Thymus (tissue), 11 donors: ENCODE data around the gene RPL19. TPM values are rescaled to one million over a fixed set of nuclear protein-coding genes. Genes with fewer than 3 reads are reported as not detected.
"Not testable (repeated sequence)": the region's sequence is repeated elsewhere in the genome, so short reads cannot be mapped to it uniquely, and the experiment has no call there.

Source experiments
- DNase-seq, 9 donors: peaks; one replicate each; pipeline ENCODE4 v3.0.0-alpha.2; 2013; ENCODE audit warnings: low spot score in 9 of 9, low read depth in 6 of 9, missing footprints in 1 of 9
- H3K27ac ChIP-seq, 2 donors: one replicate each; pipeline ENCODE4 v1.5.1; 2013; ENCODE audit warnings: control low read depth in 1 of 2, low read depth in 1 of 2, low read length in 1 of 2, mild to moderate bottlenecking in 1 of 2, moderate library complexity in 1 of 2
- H3K27me3 ChIP-seq, 2 donors: one replicate each; pipeline ENCODE4 v1.5.1; 2013; ENCODE audit warnings: low read length in 1 of 2; ENCODE audit not compliant: control insufficient read depth in 2 of 2, insufficient read depth in 1 of 2
- H3K36me3 ChIP-seq, 2 donors: one replicate each; pipeline ENCODE4 v1.5.1; 2013; ENCODE audit warnings: low read length in 1 of 2, mild to moderate bottlenecking in 1 of 2, moderate library complexity in 1 of 2; ENCODE audit not compliant: control insufficient read depth in 2 of 2, insufficient read depth in 2 of 2
- H3K4me1 ChIP-seq, 2 donors: one replicate each; pipeline ENCODE4 v1.5.1; 2013; ENCODE audit warnings: low read length in 2 of 2; ENCODE audit not compliant: control insufficient read depth in 2 of 2, insufficient read depth in 2 of 2
- H3K4me3 ChIP-seq, 2 donors: one replicate each; pipeline ENCODE4 v1.5.1; 2013; ENCODE audit warnings: low read length in 2 of 2, control low read depth in 1 of 2, mild to moderate bottlenecking in 1 of 2
- H3K9me3 ChIP-seq, 2 donors: one replicate each; pipeline ENCODE4 v1.5.1; 2013; ENCODE audit warnings: low read length in 1 of 2, mild to moderate bottlenecking in 1 of 2; ENCODE audit not compliant: control insufficient read depth in 2 of 2, insufficient read depth in 1 of 2
- WGBS: extraction: QIAGEN DNeasy Blood & Tissue Kit; methylation state at CpG from one replicate; pipeline ENCODE4 v1.1.7; 2013; 5-methylcytosine and 5-hydroxymethylcytosine counted together
- polyA plus RNA-seq: library from polyadenylated mRNA; stranded (reverse); fragments of 200-250 nt; gene quantifications from one replicate; pipeline ENCODE4 v1.2.3, GENCODE V29; 2013
- total RNA-seq: library from RNA; stranded (reverse); fragments of 120-200 nt; gene quantifications from one replicate; pipeline ENCODE4 v1.2.4, GENCODE V29; 2013
- donor health status: healthy.

RPL19 gene
- total and polyA plus RNA-seq, 2 donors, result 3,707 to 3,788 TPM

DNA sequence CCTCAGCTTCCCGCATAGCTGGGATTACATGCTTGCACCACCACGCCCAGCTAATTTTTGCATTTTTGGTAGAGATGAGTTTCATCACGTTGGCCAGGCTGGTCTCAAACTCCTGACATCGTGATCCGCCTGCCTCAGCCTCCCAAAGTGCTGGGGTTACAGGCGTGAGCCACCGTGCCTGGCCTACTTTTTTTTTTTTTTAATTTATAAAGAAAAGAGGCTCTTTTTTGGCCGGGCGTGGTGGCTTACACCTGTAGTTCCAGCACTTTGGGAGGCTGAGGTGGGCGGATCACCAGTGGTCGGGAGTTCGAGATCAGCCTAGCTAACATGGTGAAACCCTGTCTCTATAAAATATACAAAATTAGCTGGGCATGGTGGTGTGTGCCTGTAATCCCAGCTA is 50.0 kb downstream of the RPL19 start:
- not testable (repeated sequence) for H3K9me3 ChIP-seq, DNase-seq, H3K27ac ChIP-seq, H3K27me3 ChIP-seq, H3K4me3 ChIP-seq, H3K4me1 ChIP-seq
- 99% methylated on average over 12 of the region's 12 CpGs for WGBS
- H3K36me3 ChIP-seq, result peaks cover 22 to 24% of the 10 kb centered on the region in 2 donors

DNA sequence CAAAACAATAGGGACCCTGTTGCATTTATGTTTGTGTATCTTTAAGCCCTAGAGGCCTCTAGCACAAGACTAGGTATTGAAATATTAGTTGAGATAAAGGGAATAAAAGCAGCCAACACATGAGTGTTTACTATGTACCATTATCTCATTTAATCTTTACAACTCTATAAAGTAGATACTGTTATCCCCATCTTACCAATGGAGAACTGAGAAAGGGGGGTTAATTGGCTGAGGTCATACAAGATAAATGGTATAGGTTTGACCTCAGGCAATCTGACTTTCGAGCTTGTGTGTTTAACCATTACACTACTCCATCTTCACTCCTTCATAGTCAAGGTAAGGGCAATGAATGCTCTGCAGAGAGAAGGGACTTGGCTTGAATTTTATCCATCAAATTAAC is 51.9 kb downstream of the RPL19 start:
- H3K27me3 ChIP-seq, result no peaks in the 10 kb centered on the region
- H3K9me3 ChIP-seq, result no peaks in the 10 kb centered on the region
- WGBS, result 98% methylated on average over 1 of the region's 1 CpG
- H3K27ac ChIP-seq, result no peak overlapping the region
- H3K4me3 ChIP-seq, result no peak overlapping the region
- DNase-seq, result no peak
- H3K4me1 ChIP-seq, result no peaks in the 10 kb centered on the region
- H3K36me3 ChIP-seq, result peaks cover 22 to 30% of the 10 kb centered on the region in 2 donors

DNA sequence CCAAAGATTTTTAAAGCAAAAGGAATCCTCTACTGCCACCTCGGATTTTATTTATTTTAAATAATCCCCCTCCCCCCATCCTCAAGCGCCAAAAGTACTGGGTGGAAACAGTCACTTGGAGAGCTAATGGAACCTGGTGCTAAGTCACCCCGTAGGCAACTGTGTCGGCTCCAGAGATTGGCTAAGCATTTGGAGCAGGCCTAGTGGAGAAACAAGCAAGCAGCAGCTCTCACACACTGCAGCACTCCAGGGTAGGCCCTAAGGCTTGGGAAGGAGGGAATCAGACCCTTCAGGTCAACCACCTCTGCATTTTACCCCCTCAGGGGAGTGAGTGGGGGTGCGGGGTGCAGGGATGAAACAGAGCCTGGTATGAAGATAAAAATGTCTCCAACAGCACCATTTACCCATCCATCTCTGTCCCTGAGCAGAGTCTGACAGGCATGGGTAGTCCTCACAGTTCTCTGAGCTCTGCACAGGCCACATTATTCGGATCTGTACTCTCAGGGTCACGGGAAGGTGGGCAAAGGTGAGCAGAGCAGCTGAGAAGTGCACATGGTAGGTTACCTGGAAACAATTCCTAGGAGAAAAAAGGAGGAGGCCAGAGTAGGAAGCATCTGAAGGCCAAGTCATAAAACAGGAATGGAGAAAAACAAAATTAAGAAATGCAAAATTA is 52.8 kb downstream of the RPL19 start:
- Histone ChIP-seq H3K9me3 (no peaks in the 10 kb centered on the region), H3K27ac (no peak overlapping the region), H3K4me3 (no peak overlapping the region), H3K36me3 (peaks cover 26 to 37% of the 10 kb centered on the region in 2 donors), H3K27me3 (no peaks in the 10 kb centered on the region), H3K4me1 (no peaks in the 10 kb centered on the region)
- no peak for DNase-seq
- WGBS, result 98% methylated on average over 7 of the region's 7 CpGs

Other genes starting within 250 kb of the RPL19 start
- not detected for gene FBXO47, start 232.9 kb upstream of the RPL19 start, total RNA-seq
- gene FBXO47, start 232.9 kb upstream of the RPL19 start, polyA plus RNA-seq, result not detected
- 19.7 TPM for gene PLXDC1, start 48.6 kb upstream of the RPL19 start, total RNA-seq
- 66.4 TPM for gene PLXDC1, start 48.6 kb upstream of the RPL19 start, polyA plus RNA-seq
- 3.7 TPM for gene ARL5C, start 34.1 kb upstream of the RPL19 start, total RNA-seq
- 6.3 TPM for gene ARL5C, start 34.1 kb upstream of the RPL19 start, polyA plus RNA-seq
- 2.9 TPM for gene CACNB1, start 2.6 kb upstream of the RPL19 start, total RNA-seq
- 11.7 TPM for gene CACNB1, start 2.6 kb upstream of the RPL19 start, polyA plus RNA-seq
- under 0.01 TPM for gene STAC2, start 25.7 kb downstream of the RPL19 start, total RNA-seq
- 1.6 TPM for gene STAC2, start 25.7 kb downstream of the RPL19 start, polyA plus RNA-seq
- gene FBXL20, start 201.3 kb downstream of the RPL19 start, total RNA-seq, result 8.7 TPM
- gene FBXL20, start 201.3 kb downstream of the RPL19 start, polyA plus RNA-seq, result 4.2 TPM